Heart right ventricle (tissue), 16 donors: ENCODE data around the gene TMEM247. TPM values are rescaled to one million over a fixed set of nuclear protein-coding genes. Genes with fewer than 3 reads are reported as not detected.

ENCODE experiments used
- ATAC-seq, 8 donors: fragments of 200-7000 bp; cut with Tn5 transposase; one replicate each; pipeline ENCODE4 v1.9.1; 2020; ENCODE audit warnings: mild to moderate bottlenecking in 8 of 8, moderate library complexity in 8 of 8, moderate number of reproducible peaks in 1 of 8
- DNase-seq, 2 donors: peaks; one replicate each; pipeline ENCODE4 v3.0.0-alpha.2; 2020
- H3K27ac ChIP-seq, 10 donors: fragments of 200-600 bp; sonication (generic) in 2 of 10; one replicate each; pipeline versions ENCODE4 v1.5.0 to v1.8.0; 2020 to 2022; ENCODE audit warnings: mild to moderate bottlenecking in 3 of 10
- H3K27me3 ChIP-seq, 7 donors: fragments of 200-600 bp; one replicate each; pipeline ENCODE4 v1.8.0; 2021 to 2022; ENCODE audit warnings: mild to moderate bottlenecking in 2 of 7
- H3K36me3 ChIP-seq, 9 donors: fragments of 200-600 bp; sonication (generic) in 1 of 9; one replicate each; pipeline versions ENCODE4 v1.5.0 to v1.8.0; 2020 to 2022; ENCODE audit warnings: mild to moderate bottlenecking in 2 of 9
- H3K4me1 ChIP-seq, 9 donors: fragments of 200-600 bp; sonication (generic) in 1 of 9; one replicate each; pipeline versions ENCODE4 v1.5.0 to v1.8.0; 2020 to 2022; ENCODE audit warnings: mild to moderate bottlenecking in 4 of 9
- H3K4me3 ChIP-seq, 10 donors: fragments of 200-600 bp; sonication (generic) in 2 of 10; one replicate each; pipeline versions ENCODE4 v1.5.0 to v1.8.0; 2020 to 2022; ENCODE audit warnings: mild to moderate bottlenecking in 7 of 10, moderate library complexity in 2 of 10
- H3K9me3 ChIP-seq, 11 donors: fragments of 200-600 bp in 10 of 11; sonication (generic) in 2 of 11; one replicate each; pipeline versions ENCODE4 v1.5.0 to v1.8.0; 2013 to 2022; ENCODE audit warnings: mild to moderate bottlenecking in 2 of 11, control low read depth in 1 of 11, moderate library complexity in 1 of 11
- CTCF ChIP-seq, 9 donors: fragments of 200-600 bp; sonication (generic) in 2 of 9; IDR thresholded peaks; one replicate each; pipeline versions ENCODE4 v1.5.0 to v1.8.0; 2021 to 2022; ENCODE audit warnings: antibody characterized with exemption in 9 of 9, mild to moderate bottlenecking in 5 of 9, moderate library complexity in 1 of 9
- WGBS, 2 donors: extraction: QIAGEN DNeasy Blood & Tissue Kit; methylation state at CpG; one replicate each; pipeline ENCODE4 v1.1.7; 2013; ENCODE audit warnings: inconsistent platforms in 1 of 2; 5-methylcytosine and 5-hydroxymethylcytosine counted together
- intact Hi-C, 10 donors: fragments of 100-400 bp; cut with DNase I; formaldehyde crosslinking; loops; one replicate each; pipeline versions ENCODE4 v1.11.1 to v1.14.2; 2022
- polyA plus RNA-seq, 2 donors: library from polyadenylated mRNA; stranded (reverse); fragments of 200-250 nt; gene quantifications; one replicate each; pipeline ENCODE4 v1.2.3, GENCODE V29; 2013
- total RNA-seq, 10 donors: library from RNA; stranded (reverse); fragmentation: NEBNext Ultra II Directional in 3 of 10; extraction: Animal tissue kit (Norgen Biotek cat#: 25700) in 3 of 10; gene quantifications; one replicate each; pipeline versions ENCODE4 v1.2.1 to v1.2.4, GENCODE V29; 2021 to 2023
- donor health status: Arrhythmogenic right ventricular cardiomyopathy.
- donor health status: ischemic (EF 13 %, LVEDD 7.1; RV severe dilation, severe dysfunction).
- donor health status: healthy with polysubstance abuse.
- donor health status: DM: no; HTN: yes; CAD: no.
- donor health status: DM: no; HTN: no; CAD: no.
- donor health status: ischemic (EF 25% LVEDD 6.9; RV normal size, moderate dysfunction).
- donor health status: ischemic (EF 25% LVEDD 5.7; RV mildly dilated, moderate dysfunction).
- donor health status: healthy.
- donor health status: DM: yes; HTN: yes; CAD: no.
- donor health status: Ischemic cardiomyopathy.
- donor health status: ischemic (EF 35%, LVEDD 5.7; RV mildly dilated, moderate dysfunction).
- donor health status: nonischemic (EF 11% LVEDD 7.7; RV severe dilation, severe dysfunction).
- donor health status: DM: yes; HTN: yes; CAD: no.
- donor health status: PGD.
- donor health status: ischemic (EF 29% LVEDD 5.4; RV normal size, mild dysfunction).
- donor health status: nonischemic (EF 23%, LVEDD 6.1; RV moderate dilation, normal function).

TMEM247 gene
- total and polyA plus RNA-seq, 12 donors, result not detected

- Histone ChIP-seq H3K4me1 (peaks cover 0 to 30% (median 6%) of the 10 kb centered on the region in 9 donors), H3K27me3 (no peaks in the 10 kb centered on the region), H3K27ac (no peak overlapping the region), H3K36me3 (no peaks in the 10 kb centered on the region), H3K4me3 (no peak overlapping the region), H3K9me3 (no peaks in the 10 kb centered on the region)
- WGBS, 2 donors, result 93 to 95% methylated on average over 4 of the region's 4 CpGs
- no peak for TF ChIP-seq CTCF (IDR thresholded peaks at IDR 0.05)
- DNase-seq, result no peak
- no peak for ATAC-seq
- intact Hi-C loops, result no loop called here
Observed at GRCh38 chr2:46502291-46502885, 23.0 kb downstream of the TMEM247 start.

- Histone ChIP-seq H3K4me3 (no peak overlapping the region), H3K4me1 (peaks cover 0 to 24% (median 6%) of the 10 kb centered on the region in 9 donors), H3K27ac (no peak overlapping the region), H3K36me3 (no peaks in the 10 kb centered on the region), H3K27me3 (no peaks in the 10 kb centered on the region), H3K9me3 (no peaks in the 10 kb centered on the region)
- 69 to 71% methylated on average over 4 of the region's 4 CpGs for WGBS, 2 donors
- DNase-seq (no peak), ATAC-seq (no peak)
- no peak for TF ChIP-seq CTCF (IDR thresholded peaks at IDR 0.05)
- intact Hi-C loops, result no loop called here
Observed at GRCh38 chr2:46503686-46504085, 24.3 kb downstream of the TMEM247 start.

DNA sequence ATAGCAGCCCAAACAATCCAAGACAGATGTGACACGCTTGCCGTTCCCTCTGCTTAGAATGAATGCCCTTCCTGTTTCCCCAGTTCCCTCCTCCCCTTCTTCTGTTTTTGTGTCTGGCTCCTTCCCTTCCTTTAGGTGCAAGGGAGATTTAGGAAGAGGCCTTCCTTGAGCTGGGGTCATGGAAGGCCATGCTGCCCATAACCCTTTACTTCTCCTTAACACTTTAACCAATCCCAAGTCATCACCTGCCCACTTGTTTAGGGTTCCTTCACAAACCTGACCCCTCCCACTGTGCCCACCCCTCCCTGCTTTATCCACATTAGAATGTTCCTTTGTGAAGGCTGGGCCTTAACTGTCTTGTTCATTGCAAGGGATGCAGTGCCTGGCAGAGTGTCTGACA, 24.9 kb downstream of the TMEM247 start:
- no peaks in the 10 kb centered on the region for H3K9me3 ChIP-seq
- intact Hi-C loops, result no loop called here
- no peak for ATAC-seq

DNA sequence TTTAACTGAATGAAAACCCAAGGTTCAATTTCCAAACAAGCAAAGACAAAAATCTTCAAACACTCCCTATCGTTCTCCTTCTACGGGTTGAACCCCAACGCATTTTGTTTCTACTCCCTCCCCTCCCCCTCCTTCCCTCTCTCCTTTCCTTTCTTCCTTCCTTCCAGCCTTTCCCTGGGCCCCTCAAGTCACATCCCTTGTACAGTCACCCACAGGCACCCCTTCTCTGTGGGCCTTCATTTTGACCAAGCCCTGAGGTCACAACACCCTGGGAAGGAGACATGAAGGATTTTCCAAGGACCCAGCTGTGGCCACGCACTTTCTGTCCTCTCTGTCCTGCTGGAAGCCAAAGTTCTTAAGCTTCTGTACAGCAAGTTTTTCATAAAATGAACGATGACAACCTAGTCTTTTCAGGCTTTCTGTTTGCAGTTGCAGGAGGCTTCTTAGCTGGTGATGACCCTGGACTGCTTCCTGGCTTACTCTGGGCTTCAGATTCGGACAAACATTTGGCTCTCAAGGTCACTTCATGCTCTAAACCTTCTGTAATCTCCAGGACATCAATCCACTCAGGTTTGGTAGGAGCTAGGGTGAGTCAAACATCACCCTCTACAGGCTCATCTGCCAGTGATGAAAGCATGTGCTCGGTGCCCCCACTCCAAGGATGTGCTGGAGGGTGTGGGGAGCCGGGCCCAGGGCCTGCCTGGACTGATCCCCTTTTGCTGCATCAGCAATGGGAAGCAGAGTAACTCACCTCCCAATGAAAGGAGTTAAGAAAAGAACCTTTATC, 25.5 kb downstream of the TMEM247 start:
- TF ChIP-seq CTCF (IDR thresholded peaks at IDR 0.05), result no peak
- intact Hi-C loops, result no loop called here
- no peaks in the 10 kb centered on the region for H3K36me3 ChIP-seq

More for the DNA sequence above, 24.9 kb downstream of the TMEM247 start:
- Histone ChIP-seq H3K4me3 (no peak overlapping the region), H3K27me3 (no peaks in the 10 kb centered on the region), H3K36me3 (no peaks in the 10 kb centered on the region), H3K4me1 (peaks cover 0 to 21% (median 5%) of the 10 kb centered on the region in 9 donors), H3K27ac (no peak overlapping the region)
- no peak for DNase-seq
- no peak for TF ChIP-seq CTCF (IDR thresholded peaks at IDR 0.05)
- WGBS, 2 donors, result 88 to 94% methylated on average over 2 of the region's 2 CpGs

More for the DNA sequence above, 25.5 kb downstream of the TMEM247 start:
- Histone ChIP-seq H3K4me1 (peaks cover 0 to 17% (median 4%) of the 10 kb centered on the region in 9 donors), H3K27me3 (no peaks in the 10 kb centered on the region), H3K27ac (no peak overlapping the region), H3K9me3 (no peaks in the 10 kb centered on the region), H3K4me3 (no peak overlapping the region)
- WGBS, 2 donors, result 82 to 85% methylated on average over 8 of the region's 8 CpGs
- ATAC-seq (no peak), DNase-seq (no peak)
